Activated CD8-positive, alpha-beta memory T cell treated with anti-CD3 and anti-CD28 coated beads, Interleukin-2, amount 50 U/mL, for 48 hours (primary cell): ENCODE results near the gene PRXL2A.
A peak's percentile ranks its signal among the peaks of the same experiment; 100 is the strongest.
"Not testable (repeated sequence)": the region's sequence is repeated elsewhere in the genome, so short reads cannot be mapped to it uniquely, and the experiment has no call there.

Experiments
- DNase-seq: peaks from one replicate; pipeline ENCODE4 v3.0.0-alpha.2; 2020

Gene PRXL2A

GRCh38 chr10:80411681-80412220, 3.4 kb downstream of the PRXL2A start:
- DNase-seq = no peak

GRCh38 chr10:80412486-80412885, 4.1 kb downstream of the PRXL2A start:
- DNase-seq = no peak

GRCh38 chr10:80413271-80413996, 5.1 kb downstream of the PRXL2A start:
- DNase-seq = no peak

- no peak for DNase-seq
Measured at GRCh38 chr10:80414142-80414895, 6.0 kb downstream of the PRXL2A start.

GRCh38 chr10:80415734-80416478, 7.6 kb downstream of the PRXL2A start:
- no peak for DNase-seq

GRCh38 chr10:80416479-80417098, 8.2 kb downstream of the PRXL2A start:
- DNase-seq = no peak

- DNase-seq = not testable (repeated sequence)
Measured at GRCh38 chr10:80417256-80417655, 8.9 kb downstream of the PRXL2A start.

- no peak for DNase-seq
Measured at GRCh38 chr10:80421050-80421706, 12.8 kb downstream of the PRXL2A start.

GRCh38 chr10:80421707-80422536, 13.6 kb downstream of the PRXL2A start:
- no peak for DNase-seq

- no peak for DNase-seq
Measured at GRCh38 chr10:80425901-80426300, 17.6 kb downstream of the PRXL2A start.

- no peak for DNase-seq
Measured at GRCh38 chr10:80427541-80427940, 19.2 kb downstream of the PRXL2A start.

GRCh38 chr10:80429521-80429973, 21.2 kb downstream of the PRXL2A start:
- DNase-seq = no peak

- DNase-seq = no peak
Measured at GRCh38 chr10:80433134-80433533, 24.8 kb downstream of the PRXL2A start.

- no peak for DNase-seq
Measured at GRCh38 chr10:80436446-80437098, 28.2 kb downstream of the PRXL2A start.

GRCh38 chr10:80437227-80437626, 28.9 kb downstream of the PRXL2A start:
- DNase-seq = no peak

GRCh38 chr10:80441831-80442230, 33.5 kb downstream of the PRXL2A start:
- DNase-seq = no peak

- no peak for DNase-seq
Measured at GRCh38 chr10:80442879-80443278, 34.5 kb downstream of the PRXL2A start.

- DNase-seq = no peak
Measured at GRCh38 chr10:80443531-80443974, 35.2 kb downstream of the PRXL2A start.

GRCh38 chr10:80444124-80444523, 35.8 kb downstream of the PRXL2A start:
- no peak for DNase-seq

GRCh38 chr10:80444646-80445319, 36.4 kb downstream of the PRXL2A start:
- DNase-seq = peak; percentile 81
